Erythroblast (primary cell): ENCODE data around the gene DAAM1.

Experiments used
- DNase-seq, 2 experiments: peaks; one replicate each; lab custom pipeline; 2025; lab: John Stamatoyannopoulos, UW
- GATA1 ChIP-seq: IDR thresholded peaks from 2 replicates; pipeline ENCODE4 v1.6.1; 2011; ENCODE audit warnings: low read depth, mild to moderate bottlenecking, control low read depth, low read length, moderate library complexity
- POLR2A ChIP-seq: IDR thresholded peaks from 2 replicates; pipeline ENCODE4 v1.6.1; 2011; ENCODE audit warnings: mild to moderate bottlenecking, low read length

The DAAM1 gene

GRCh38 chr14:59177262-59177661 is 11.2 kb upstream of the DAAM1 start:
- DNase-seq, result no peak
- TF ChIP-seq GATA1, result no peak
- TF ChIP-seq POLR2A, result no peak

DNA sequence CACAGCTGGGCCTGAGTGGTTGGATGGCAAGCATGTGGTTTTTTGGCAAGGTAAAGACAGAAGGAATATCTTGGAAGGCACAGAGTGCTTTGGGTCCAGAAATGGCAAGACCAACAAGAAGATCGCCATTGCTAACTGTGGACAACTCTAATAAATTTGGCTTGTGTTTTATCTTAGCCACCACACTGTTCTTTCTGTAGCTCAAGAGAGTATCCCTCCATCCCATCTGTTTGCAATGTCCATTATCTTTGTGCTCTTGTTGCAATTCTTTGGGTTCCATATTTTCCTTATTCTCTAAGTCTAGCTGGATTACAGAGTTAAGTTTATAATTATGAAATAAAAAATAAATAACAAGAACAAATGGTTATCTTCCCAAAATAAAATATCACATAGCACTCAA is 6.7 kb upstream of the DAAM1 start:
- DNase-seq, result peak; percentile 27 to 74
- no peak for TF ChIP-seq POLR2A
- TF ChIP-seq GATA1, result no peak

DNA sequence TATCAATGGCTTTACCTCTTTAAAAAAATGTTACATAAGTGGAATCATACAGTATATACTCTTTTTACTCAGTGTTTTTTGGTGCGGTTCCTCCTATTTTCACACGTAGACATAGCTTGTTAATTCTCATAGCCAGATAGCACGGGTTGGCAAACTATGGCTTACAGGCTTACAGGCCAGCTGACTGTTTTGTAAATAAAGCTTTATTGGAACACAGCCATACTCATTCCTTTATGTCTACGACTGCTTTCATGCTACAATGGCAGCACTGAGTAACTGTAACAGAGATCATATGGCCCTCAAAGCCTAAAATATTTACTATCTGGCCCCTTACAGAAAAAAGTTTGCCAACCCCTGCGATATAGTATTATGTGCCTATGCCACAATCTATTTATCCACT is 5.8 kb upstream of the DAAM1 start:
- TF ChIP-seq GATA1 (no peak), POLR2A (no peak)
- no peak for DNase-seq

- TF ChIP-seq POLR2A (no peak), GATA1 (no peak)
- no peak for DNase-seq
Observed at GRCh38 chr14:59183150-59183549, 5.3 kb upstream of the DAAM1 start.

GRCh38 chr14:59184396-59184795 is 4.1 kb upstream of the DAAM1 start:
- no peak for TF ChIP-seq GATA1
- no peak for TF ChIP-seq POLR2A
- DNase-seq, result no peak

DNA sequence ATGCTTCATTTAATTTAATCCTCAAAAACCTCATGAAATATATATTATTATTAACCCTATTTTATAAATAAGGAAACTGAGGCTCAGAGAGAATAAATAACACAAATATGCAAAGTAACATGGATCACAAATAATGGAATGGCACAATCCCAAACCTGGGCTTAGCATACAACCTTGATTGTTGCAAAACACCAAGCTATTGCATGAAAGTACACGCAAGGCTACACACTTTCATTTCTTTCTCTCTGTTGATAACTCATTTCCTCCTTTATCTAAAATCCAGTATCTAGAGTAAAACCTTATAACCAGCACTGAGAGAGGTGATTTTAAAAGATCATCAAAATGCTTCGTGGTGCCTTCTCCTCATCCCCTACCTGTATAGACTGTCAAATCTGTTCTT is 2.8 kb upstream of the DAAM1 start:
- DNase-seq, result peak in 1 of 2 experiments; percentile 16
- TF ChIP-seq POLR2A (no peak), GATA1 (no peak)

- TF ChIP-seq GATA1, result no peak
- TF ChIP-seq POLR2A, result no peak
- no peak for DNase-seq
Observed at GRCh38 chr14:59186306-59186705, 2.2 kb upstream of the DAAM1 start.

GRCh38 chr14:59187118-59187517 is 1.3 kb upstream of the DAAM1 start:
- peak in 1 of 2 experiments; percentile 30 for DNase-seq
- TF ChIP-seq GATA1, result no peak
- no peak for TF ChIP-seq POLR2A

- DNase-seq, result peak; percentile 91 to 93
- TF ChIP-seq POLR2A (peak; percentile 76), GATA1 (no peak)
Observed at GRCh38 chr14:59187802-59188460, 536 bp upstream of the DAAM1 start.

DNA sequence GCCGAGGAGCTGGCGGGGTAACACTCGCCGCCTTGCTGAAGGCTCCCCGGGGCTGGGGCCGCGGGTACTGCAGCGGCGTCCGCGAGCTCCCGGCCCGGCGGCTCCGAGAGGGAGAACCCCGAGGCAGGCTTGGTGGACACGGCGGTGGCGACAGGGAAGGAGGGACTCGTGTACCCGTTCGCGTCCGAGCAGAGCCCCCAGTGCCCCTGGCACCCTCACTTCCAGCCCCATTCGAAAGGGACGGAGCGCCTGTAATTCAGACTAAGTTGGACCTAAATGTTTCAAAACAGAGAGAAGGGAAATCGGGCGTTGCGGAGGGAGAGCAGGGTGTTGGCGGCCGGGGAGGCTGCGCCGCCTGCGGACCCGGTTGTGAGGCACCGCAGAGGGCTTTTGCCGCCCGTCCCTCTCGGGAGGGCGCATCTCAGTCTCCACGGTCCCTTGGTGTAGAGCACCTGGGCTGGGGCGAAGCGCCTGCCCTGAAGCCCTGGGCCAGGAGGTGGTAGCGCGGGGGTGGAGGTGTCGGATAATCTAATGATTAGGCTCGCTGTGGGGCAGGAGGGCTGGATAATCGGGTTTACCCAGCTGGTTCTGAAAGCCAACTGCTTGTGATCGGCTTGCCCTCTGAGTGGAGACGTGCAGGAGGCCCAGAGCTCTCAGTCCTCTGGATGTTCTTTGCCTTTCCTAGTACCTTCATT is 771 bp downstream of the DAAM1 start:
- DNase-seq, result peak; percentile 77 to 79
- TF ChIP-seq GATA1 (no peak), POLR2A (no peak)

- TF ChIP-seq POLR2A, result no peak
- TF ChIP-seq GATA1, result no peak
Observed at GRCh38 chr14:59189786-59190368, 1.4 kb downstream of the DAAM1 start.

GRCh38 chr14:59190372-59190771 is 1.9 kb downstream of the DAAM1 start:
- TF ChIP-seq POLR2A (no peak), GATA1 (no peak)
- DNase-seq, result peak; percentile 62 to 68

More at GRCh38 chr14:59189786-59190368, 1.4 kb downstream of the DAAM1 start:
- peak; percentile 88 to 91 for DNase-seq

GRCh38 chr14:59195912-59196311 is 7.4 kb downstream of the DAAM1 start:
- no peak for TF ChIP-seq POLR2A
- TF ChIP-seq GATA1, result no peak
- DNase-seq, result peak in 1 of 2 experiments; percentile 20

GRCh38 chr14:59197695-59198262 is 9.3 kb downstream of the DAAM1 start:
- no peak for DNase-seq
- TF ChIP-seq GATA1 (no peak), POLR2A (no peak)

- no peak for TF ChIP-seq GATA1
- DNase-seq, result no peak
Observed at GRCh38 chr14:59199205-59199604, 10.7 kb downstream of the DAAM1 start.
